ENCODE results near the gene PLA2G4E.

The PLA2G4E gene

DNA sequence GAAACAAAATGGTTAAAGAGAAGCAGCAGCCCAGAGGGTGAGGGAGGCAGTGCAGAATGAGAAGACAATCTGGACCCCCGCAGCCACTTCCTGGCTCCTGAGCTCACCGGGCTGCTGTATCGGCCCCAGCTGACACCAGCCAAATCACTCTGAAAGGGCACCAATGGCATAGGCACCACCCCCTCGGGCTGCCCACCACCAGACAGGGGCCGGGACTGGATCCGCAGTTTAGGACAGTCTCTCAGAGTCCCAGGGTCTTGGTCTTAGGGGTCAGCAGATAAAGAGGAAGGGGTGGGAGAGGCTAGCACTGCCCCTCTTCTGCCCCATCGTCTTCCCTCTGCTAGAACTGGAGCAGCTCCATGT lies 30.6 kb downstream of the PLA2G4E start:
- DNase-seq: no peak

DNA sequence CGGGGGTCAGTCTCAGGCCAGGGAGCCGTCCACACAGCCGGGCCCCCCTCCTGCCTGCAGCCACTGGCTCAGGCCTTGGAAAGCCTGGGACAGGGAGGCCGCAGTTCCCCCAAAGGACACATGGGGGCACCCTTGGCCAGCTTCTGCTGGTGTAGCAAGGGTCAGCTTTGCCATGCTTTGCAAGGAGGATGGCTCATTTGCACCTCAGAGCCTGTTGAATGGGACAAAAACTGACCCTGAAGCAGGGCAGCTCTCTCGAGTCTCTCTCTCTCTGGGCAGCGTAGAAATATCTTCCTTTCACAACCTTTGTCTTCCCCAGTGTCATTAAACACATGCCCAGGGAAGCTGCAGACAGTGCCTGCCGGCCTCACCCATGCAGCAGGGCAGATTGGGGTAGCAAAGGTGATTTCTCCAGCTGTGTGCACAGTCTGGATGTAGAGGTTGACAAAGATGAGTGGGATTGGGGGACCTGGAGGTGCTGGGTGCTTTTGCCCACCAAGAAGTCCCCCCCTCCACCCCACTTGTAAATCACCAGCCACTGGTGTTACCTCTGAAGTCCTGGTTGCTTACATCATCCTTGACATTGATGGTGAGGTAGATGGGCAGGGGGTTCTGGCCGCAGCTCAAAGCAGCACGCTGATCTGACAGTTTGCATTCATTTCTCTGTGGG lies 31.1 kb downstream of the PLA2G4E start:
- DNase-seq: peak; percentile 58

DNA sequence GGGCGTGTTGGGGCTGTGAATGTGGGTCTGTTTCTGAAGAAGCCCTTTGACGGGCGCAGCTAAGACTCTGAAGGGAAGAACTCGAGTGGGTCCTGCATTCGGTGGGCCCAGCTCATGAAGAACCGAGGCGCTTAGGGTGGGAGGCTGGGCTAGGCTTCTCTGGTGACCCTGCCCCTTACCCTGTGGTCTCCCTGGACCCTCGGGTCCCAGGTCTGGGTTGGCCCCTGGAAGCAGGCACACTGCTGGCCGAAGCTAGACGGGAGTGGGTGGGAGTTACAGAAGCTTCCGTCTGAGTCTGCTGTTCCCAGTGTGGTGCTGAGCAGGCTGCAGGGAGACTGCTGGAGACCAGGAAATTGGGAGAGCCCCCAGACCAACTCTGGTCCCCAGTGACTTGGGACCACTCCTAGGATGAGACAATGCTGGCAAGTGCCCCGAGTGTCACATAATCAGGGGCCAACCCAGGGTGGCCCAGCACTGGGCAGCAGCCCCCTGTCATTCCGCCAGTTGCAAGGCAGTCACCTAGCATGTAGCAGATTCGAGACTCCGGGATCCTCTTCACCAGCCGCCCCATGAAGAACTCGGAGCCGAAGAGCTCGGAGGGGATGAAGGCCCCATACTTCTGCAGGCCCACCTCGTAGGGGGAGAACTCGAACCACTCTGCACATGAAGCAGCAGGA lies 31.8 kb downstream of the PLA2G4E start:
- DNase-seq: no peak

DNA sequence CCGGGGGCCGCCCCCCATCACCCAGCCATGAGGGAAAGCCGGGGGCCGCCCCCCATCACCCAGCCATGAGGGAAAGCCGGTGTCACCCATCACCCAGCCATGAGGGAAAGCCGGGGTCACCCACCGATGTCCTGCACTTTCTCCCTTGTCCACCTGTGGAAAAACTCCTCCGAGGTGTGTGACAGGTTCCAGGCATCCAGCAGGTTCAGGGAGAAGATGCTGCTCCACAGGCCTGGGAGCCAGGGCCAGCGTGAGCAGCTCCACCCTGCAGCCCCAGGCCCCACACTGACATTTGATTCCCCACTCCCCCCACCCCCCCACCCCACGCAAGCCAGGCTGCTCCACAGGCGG lies 32.9 kb downstream of the PLA2G4E start:
- DNase-seq: no peak

DNA sequence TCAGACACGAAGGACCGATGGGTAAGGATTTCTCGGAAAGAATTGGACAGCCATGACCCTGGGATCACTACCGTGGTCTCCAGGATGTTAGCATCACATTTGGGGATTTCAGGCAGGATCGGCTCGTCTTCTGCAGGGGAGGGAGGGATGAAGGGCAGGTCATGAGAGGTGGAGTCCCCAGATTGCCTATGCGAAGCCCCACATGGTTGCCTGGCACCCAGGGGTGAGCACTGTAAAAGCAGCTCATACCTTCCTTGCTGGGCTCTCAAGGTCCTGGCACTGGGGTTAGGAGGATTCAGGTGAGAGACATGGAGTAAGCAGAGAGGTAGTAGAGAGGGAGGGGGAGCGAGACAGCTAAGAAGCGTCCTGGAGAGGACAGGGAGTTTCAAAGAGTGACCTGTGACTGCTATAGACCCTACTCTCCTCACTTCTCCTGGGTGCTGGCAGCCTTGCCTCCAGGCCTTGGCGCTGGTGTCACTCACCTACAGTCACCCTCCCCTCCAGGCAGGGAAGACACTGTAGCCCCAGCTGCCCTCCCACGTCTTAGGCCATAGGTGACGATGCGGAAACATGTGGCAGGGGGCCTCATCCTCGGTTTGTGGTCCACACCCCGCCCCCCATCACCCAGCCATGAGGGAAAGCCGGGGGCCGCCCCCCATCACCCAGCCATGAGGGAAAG lies 33.5 kb downstream of the PLA2G4E start:
- no peak for DNase-seq

DNA sequence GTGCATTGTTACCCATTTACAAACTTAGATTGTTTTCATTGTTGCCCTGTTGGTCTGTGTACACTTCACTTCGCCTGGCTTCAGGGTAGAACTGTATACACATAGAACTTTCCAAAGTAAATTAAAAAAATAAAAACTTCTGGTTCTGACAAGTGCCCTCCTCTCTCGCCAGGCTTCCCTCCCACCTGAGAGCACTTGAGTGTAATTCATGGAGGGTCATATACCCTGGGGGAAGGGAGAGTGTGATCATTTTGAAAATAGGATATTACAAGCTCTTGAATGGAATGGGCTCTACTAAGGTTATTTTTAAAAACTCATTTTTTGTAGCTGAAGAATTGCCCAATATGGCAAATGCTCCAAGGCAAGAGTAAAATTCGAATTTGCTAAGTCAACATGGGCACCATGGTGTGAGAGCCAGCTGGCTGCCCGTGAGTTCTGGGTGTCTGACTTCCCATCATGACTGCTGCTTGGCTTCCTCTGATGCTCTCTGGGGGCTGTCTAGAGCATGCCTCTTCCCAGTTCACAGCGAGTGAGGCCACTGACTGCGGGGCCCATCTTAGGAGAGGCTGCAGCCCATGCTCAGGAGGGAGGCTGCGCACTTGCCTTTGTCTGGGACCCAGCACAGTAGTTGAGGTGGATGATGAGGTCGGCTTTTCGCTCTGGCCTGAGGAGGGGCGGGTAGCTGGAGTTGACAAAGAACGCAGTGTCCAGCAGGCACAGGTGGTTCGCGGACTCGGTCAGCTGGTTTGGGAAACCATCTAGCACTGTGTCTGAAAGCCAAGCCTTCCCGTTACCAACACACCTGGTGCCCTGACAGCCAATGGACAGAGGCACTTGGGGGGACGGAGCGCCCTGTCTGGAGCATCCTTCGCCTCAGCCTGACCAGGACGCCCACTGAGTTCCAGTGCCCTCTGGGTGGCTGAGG lies 35.3 kb downstream of the PLA2G4E start:
- DNase-seq: no peak

DNA sequence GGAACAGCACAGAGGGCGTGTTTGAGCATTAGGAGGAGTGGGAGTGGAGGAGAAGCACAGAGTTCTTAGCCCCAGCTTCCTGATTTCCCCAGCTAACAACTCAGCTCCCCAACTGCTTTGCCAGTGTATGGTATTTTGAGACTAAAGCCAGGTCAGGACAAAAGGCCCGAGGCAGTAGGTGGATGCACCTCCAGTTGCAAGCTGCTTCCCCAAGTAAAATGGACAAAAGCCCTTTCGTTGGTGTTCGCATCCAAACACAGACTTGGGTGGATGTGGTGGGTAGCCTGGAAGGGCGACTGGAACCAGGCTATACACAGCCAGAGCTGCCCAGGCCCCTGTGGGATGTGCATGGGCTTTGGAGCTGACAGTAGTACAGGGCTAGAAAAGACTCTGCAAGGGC lies 36.2 kb downstream of the PLA2G4E start:
- DNase-seq: no peak

DNA sequence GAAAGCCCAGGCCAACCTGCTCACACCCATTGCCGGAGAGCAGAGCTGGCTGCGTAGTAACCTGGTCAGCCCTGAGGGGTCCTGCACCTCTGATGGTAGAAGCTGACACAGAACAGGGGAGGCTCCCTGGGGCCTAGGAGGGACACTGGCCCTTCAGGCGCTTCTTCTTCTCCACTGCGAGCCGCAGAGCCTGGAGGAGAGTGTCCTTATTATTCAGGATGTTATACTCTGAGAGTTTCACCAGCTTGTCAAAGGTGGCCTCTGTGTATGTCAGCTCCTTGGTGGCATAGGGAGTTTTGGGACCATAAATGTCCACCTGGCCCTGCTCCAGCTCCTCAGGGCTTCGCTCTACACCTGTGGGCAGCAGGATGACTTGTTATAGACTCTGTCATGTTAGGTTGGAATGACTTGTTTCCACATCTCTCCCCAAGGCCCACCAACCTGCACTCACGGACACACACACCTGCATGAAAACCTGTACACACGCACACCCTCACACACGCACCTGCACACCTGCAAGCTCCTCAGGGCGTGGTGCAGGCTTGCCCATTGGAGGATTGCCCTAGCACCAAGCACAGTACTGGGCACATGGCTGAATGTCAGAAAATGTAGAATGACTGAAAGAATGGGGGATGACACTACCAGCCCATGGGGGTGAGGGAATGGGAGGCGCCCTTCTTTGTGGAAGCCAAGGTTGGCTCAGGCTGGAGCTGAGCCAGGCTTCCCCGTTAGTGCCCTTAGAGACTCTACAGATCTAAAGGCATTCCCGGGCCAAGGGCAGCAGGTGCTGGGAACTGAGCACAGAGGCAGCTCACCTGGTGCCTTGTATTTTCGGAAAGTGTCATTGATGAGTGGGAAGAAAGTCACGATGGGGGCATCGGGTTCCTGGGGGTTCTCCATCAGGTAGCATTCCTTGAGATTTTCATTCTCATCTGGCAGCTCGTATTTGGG lies 36.9 kb downstream of the PLA2G4E start:
- no peak for DNase-seq

DNA sequence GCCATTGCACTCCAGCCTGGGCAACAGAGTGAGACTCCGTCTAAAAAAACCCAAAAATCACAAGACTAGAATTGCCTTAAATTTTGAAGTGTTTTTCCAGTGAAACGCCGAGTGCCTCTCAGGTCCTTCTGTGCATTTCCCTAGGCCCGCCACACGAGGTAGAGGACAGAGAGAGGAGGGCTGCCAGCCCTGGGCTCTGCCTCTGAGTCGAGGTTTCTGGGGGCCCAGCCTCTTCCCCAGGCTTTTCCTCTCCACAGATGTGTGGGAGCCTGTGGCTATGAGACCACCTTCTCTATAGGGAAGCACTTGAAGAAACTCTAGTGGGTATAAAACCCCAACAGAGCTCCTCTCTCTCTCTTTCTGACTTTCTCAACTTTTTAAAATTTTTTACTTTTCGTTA lies 37.6 kb downstream of the PLA2G4E start:
- no peak for DNase-seq

DNA sequence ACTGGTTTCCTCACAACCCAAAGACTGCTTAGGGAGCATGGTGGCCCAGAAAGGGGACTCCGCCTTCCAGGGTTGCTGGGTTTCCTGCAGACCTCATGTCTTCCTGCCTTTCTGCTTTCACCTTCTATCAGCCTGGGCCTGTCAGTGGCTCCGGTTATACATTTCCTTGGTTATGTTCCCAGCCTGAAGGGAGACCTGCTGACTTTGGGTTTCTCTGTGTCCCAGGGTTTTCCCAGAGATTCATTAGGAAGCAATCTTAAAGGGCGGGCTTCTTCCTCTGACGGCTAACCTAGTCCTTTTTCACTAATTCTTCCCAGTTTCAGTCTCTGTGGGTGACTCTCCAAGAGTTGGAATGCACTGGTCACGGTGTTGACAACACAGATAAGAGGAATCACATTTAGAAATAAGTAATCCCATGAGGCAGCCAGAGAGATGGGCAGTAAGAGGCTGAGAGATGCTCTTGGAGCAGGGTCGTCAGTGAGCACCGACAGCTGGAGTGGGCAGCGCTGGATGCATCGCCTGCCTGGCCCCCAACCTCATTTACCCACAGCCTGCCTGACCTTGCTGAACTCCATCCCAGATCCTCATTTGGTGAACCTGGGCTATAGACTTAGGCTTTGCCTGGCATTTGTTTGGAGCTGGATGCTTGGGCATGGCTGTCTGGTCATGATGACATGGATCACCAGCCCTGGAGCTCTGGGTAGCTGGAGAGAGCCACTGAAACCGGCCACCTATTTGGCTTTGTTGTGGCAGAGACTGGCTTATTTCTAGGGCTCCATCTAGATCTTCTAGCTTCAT lies 38.5 kb downstream of the PLA2G4E start:
- DNase-seq: no peak

DNA sequence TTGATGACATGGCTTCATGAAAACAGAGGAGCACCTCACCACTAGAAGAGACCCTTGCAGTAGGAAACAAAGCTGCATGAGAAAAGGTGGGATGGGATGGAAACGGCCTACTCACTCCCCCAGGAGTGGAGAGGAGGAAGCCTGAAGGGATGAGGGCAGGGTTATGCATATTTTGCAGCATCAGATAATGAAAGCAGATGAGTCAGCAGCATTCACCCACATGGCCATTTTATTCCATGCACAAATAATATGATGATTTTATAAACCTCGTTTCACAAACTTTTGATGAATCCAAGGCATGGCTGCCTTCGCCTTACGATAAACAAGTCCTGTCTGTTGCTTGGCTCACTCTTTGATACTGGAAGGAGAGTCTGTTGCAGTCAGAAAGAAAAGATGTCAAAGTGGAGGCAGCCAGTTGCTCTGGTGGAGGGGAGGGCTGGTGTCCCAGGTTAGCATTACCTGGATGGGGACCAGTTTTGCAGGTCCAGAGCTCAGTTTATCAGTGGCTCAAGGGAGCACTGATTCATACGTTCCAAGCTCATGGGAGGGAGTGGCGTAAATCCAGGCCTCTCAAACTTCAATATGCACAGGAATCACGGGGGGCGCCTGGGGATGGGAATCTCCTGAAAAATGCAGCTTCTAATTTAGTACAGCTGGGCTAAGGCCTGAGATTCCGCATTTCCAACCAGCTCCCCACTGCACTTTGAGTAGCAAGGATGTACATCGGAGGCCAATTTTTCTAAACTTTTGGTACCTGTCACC lies 39.3 kb downstream of the PLA2G4E start:
- DNase-seq: no peak

DNA sequence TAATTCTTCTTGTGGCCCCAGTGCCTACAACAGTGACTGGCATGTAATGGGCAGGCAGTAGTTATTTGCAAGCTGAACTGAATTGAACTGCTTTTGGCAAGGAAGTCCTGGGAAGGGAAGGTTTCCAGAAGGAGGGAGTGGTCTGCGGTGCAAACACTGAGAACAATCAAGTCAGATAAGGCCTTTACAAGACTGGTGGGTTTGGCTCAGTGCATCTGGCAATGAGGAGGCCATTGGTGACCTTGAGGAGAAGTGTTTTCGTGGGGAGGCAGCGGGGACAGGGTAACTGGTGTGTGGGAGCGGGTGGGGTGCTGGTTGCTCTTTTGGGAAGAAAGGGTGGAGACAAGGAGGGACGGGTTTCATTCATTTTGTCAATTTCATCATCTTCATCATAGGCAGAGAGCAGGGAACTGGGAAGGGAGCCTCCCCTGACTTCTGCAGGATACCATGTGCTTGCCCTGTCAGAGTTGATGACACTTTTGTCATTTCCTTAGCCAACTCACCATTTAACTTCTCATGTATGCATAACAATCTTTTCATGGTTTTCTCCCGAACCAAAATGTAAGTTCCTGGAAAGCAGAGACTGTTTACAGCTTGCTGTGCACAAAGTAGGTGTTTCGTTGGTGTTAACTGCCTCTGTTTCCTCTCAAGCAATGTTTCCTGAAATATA lies 40.1 kb downstream of the PLA2G4E start:
- DNase-seq: no peak

DNA sequence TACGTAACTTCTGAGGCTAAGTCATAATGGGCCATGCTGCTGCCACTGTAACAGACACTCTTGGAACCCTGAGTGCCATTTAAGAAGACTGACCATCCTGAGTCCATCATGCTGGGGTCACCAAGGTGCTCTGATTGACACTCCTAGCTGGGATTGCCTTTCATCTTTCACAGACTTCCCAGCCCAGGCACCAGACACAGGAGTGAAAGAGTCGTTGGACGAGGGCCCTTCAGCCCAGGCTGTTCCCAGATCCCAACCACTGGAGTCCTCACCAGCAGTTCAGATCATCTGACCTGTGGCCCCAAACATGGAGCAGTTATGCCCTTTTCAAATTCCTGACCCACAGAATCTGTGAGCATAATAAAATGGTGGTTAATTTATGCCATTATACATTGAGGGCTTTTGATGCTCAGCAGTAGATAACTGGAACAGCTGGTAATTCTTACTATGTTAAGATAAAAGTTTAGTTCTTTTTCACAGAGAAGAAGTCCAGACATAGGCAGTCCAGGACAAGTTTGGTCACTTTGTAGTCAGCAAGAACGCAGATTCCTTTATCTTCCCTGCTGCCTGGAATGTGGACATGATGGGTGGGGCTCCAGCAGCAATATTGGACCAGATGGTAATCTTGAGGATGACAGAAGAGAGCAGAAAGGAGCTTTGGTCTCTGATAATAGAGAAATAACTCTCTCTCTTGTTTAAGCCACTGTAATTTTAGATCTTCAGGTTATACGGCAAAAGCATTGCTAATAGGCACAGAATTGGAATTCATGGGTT lies 41.2 kb downstream of the PLA2G4E start:
- DNase-seq: no peak

DNA sequence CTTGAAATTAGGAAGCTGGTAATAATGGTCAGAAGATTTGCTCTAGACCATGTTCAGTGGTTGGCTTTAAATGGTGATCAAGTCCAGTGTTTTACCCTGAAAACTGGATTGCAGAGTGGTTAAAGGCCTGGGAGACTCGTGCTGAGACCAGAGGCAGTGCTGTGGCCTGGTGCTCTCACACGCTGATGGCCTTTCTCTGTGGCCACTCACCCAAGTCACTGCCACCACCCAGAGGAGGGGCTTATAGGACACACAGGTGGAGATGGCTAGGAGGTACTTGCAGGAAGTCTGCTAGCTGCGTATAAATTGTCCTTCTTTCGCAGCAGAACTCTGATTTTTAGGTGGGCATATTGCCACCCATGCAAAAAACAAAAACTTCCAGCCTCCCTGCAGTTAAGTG lies 42.3 kb downstream of the PLA2G4E start:
- no peak for DNase-seq

DNA sequence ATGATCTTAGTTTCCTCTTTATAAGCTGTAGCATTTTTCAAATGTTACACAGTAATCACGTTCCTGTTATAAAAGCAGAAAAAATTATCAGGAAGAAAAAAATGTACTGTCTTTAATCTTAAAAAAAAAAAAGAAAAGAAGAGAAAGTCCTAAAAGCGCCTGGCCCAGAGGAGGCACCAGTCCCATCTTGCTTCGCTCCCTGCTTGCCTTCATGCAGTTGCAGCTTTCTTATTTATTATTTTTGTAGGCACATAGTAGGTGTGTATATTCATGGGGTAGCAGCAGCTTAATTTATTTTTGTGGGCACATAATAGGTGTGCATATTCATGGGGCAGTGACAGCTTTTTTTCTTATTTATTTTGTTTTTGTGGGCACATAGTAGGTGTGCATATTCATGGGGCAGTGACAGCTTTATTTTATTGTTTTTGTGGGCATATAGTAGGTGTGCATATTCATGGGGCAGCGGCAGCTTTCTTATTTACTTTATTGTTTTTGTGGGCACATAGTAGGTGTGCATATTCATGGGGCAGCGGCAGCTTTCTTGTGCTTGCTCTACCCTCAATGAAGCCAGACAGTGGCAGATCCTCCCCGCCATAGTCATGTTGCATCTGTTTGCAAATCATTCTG lies 43.0 kb downstream of the PLA2G4E start:
- no peak for DNase-seq

DNA sequence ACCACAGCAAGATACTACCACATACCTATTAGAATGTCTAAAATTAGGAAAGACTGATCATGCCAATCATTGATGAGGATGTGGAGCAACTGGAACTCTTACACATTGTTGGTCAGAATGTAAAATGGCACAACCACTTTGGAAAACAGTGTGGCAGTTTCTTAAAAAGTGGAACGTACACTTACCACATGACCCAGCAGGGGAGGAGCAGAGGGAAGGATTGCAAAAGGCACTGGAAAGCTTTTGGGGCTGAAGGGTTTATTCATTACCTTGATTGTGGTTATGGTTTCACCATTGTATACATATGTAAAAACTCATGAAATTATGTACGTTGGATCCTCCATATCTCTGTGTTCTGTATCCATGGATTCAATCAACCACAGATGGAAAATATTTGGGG lies 45.2 kb downstream of the PLA2G4E start:
- DNase-seq: peak; percentile 59

DNA sequence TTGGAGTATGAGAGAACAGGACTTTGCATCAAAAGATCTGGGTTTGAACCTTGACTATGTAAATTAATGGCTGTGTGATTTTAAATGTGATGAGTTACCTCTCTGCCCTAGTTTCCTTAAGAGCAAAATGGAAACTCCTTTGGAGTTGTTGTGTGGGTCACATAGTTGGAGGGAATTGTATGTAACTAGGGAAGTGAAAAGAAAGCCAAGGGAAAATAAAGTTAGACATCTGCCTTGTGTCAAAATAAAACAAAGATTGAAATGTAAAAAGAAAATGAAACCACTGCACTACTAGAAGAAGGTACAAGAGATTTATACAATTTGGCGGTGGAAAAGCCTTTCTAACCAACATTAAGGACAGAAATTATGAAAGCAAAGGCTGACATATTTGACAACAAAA lies 46.8 kb downstream of the PLA2G4E start:
- DNase-seq: no peak
